OCI-M1 (cell line): ENCODE results near the gene DCST2.

Experiments
- DNase-seq: peaks from one replicate; lab custom pipeline; 2025; lab: John Stamatoyannopoulos, UW

DCST2 gene

GRCh38 chr1:154975409-154976059 is 58.0 kb downstream of the DCST2 start:
- DNase-seq = peak; percentile 92

- peak; percentile 99 for DNase-seq
Measured at GRCh38 chr1:154974808-154975408, 58.7 kb downstream of the DCST2 start.

- DNase-seq = peak; percentile 100
Measured at GRCh38 chr1:154974102-154974807, 59.3 kb downstream of the DCST2 start, which contains the start of gene CKS1B. Gene CKS1B, plus strand, starts transcription at chr1:154974681. Its CDS starts 65 bp downstream, at chr1:154974746.

- DNase-seq = peak; percentile 100
Measured at GRCh38 chr1:154973344-154974101, 60.1 kb downstream of the DCST2 start.

GRCh38 chr1:154972517-154973343 is 60.9 kb downstream of the DCST2 start:
- DNase-seq = peak; percentile 74

GRCh38 chr1:154972213-154972516 is 61.4 kb downstream of the DCST2 start:
- no peak for DNase-seq

- no peak for DNase-seq
Measured at GRCh38 chr1:154971341-154971998, 62.1 kb downstream of the DCST2 start.

GRCh38 chr1:154970631-154971340 is 62.8 kb downstream of the DCST2 start, which contains the start of gene SHC1:
Gene SHC1, minus strand, starts transcription at chr1:154970747. Its CDS starts 221 bp downstream, at chr1:154970526.
- DNase-seq = peak; percentile 96

- DNase-seq = no peak
Measured at GRCh38 chr1:154969860-154970452, 63.6 kb downstream of the DCST2 start.

GRCh38 chr1:154969246-154969645 is 64.3 kb downstream of the DCST2 start:
- no peak for DNase-seq

GRCh38 chr1:154968731-154969130 is 64.8 kb downstream of the DCST2 start:
- no peak for DNase-seq
